Right renal pelvis (tissue), 4 donors: ENCODE measurements around the gene ACOT13. TPM values are rescaled to one million over a fixed set of nuclear protein-coding genes. Genes with fewer than 3 reads are reported as not detected.
A peak's percentile ranks its signal among the peaks of the same experiment; 100 is the strongest.
"Not testable (repeated sequence)": the region's sequence is repeated elsewhere in the genome, so short reads cannot be mapped to it uniquely, and the experiment has no call there.

ENCODE experiments used
- DNase-seq, 4 donors: peaks; one replicate each; pipeline ENCODE4 v3.0.0-alpha.2; 2013; ENCODE audit warnings: low read depth in 4 of 4, low spot score in 3 of 4, missing footprints in 1 of 4
- polyA plus RNA-seq, 4 donors: library from polyadenylated mRNA; unstranded; fragments of 120-200 nt; gene quantifications; one replicate each; pipeline ENCODE4 v1.2.1, GENCODE V29; 2013; ENCODE audit not compliant: insufficient read length in 4 of 4

Gene ACOT13
- polyA plus RNA-seq, 4 donors = 36.5 to 45.0 (median 43.0) TPM

DNA sequence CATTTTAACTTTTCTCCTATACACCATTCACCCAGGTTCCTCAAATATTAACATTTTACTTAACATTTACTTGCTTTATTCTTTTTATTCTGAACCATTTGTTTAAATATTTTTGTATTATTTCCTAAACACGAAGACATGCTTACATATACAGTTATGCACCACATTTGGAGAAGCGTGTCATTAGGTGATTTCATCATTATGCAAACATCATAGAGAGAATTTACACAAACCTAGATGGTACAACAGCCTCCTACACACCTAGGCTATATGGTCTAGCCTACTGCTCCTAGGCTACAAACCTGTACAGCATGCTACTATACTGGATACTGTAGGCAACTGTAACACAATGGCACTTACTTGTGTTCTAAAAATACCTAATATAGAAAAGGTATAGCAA, 6.8 kb upstream of the ACOT13 start:
- no peak for DNase-seq

GRCh38 chr6:24661759-24662158, 5.1 kb upstream of the ACOT13 start:
- not testable (repeated sequence) for DNase-seq

DNA sequence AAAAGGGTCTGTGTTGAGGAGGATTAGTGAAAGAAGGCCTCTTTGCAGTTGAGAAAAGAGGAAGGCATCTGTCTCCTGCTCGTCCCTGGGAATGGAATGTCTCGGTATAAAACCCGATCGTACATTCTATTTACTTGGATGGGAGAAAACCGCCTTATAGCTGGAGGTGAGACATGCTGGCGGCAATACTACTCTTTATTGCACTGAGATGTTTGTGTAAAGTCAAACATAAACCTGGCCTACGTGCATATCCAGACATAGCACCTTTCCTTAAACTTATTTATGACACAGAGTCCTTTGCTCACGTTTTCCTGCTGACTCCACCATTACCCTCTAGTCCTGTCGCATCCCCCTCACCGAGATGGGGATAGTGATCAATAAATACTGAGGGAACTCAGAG, 4.6 kb upstream of the ACOT13 start:
- DNase-seq = no peak

- DNase-seq = no peak
Measured at GRCh38 chr6:24663189-24663588, 3.7 kb upstream of the ACOT13 start.

DNA sequence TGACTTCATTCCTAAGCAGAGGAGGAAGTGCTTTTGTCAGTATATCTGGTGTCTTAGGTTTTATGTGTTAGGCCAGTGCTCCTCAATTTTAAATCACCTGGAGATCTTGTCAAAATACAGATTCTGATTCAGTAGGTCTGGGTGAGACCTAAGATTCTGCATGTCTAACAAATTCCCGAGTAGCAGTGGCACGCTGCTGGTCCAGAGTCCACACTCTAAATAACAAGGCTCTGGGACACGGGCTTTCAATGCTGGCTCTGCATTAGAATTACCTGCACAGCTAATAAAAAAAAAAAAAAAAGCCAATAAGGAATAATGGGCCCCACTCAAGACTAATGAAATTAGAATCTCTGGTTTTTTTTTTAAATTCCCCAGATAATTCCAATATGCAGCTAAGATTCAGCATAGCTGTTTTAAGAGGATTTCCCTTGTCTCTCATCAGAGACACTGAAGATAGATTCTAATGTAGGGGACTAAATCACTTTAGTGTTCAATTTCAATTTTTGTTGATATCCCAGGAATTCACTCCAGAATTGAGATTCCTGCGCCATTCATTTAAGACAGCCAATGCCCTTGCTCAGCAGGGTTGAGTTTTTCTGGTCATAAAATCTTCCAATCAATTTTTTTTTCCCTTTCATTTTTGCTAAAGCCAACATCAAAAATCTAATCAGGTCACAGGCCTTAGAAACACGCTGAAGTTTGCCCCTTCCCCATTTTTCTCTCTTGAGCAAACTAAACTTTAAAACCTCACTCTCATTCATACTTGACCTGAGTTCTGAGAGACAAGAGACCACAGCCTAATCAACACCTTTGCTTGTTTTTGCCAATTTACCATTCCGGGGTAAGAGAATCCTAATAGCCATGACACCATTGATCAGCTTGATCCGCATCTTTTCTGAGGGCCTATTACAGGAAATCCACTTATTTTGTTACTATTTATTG, 2.6 kb upstream of the ACOT13 start:
- no peak for DNase-seq

GRCh38 chr6:24666097-24666640, 708 bp upstream of the ACOT13 start:
- DNase-seq = peak in 1 of 4 donors; percentile 14

DNA sequence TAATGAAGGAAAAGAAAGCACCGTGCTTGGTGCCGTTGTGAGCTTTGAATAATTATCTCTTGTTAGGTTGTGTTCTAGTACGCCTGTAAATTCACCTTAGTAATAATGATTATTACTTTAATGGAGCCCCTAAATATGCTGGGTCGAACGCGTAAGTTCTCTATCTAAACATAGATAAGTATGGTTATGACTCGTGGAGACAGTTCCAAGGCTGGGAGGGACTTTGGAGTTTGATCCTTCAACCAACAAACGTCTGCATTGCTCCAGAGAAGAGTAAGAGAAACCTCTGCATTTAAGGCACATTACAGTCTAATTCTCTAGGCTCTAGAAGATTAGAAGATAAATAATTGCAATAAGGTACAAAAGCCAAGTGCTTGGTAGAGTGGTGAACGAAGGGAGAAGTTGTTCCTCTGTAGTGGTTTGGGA, 514 bp downstream of the ACOT13 start:
- peak in 2 of 4 donors; percentile 7 to 20 for DNase-seq

GRCh38 chr6:24668066-24668996, 1.5 kb downstream of the ACOT13 start:
- not testable (repeated sequence) for DNase-seq

DNA sequence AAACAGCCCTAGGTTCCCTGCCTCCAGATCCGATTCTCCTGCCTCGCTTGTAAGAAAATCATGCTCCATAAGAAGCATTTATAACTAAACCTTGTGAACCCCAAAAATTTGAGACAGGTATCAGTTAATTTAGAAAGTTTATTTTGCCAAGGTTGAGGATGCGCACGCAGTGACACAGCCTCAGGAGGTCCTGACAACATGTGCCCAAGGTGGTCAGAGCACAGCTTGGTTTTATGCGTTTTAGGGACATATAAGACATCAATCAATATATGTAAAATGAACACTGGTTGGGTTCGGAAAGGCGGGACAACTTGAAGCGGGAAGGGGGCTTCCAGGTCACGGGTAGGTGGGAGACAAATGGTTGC, 2.1 kb downstream of the ACOT13 start:
- DNase-seq = no peak

DNA sequence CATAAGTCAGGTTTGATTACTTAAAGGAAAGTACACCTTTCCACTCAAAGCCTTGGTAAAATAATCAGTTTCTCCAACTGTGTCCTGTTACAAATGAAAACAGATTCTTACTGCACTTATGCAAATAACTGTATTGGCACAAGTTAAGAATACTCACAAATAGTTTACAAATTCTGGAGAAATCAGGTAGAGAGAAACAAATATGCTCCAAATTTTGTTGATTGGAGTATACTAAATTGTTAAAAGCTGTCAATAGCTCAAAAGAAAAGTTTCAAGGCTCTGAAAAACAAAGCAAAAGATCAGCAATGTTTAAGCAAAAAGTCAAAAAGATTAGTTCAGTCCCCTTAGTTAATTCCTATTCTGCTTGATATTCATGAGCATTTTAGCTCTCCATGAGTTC, 3.6 kb downstream of the ACOT13 start:
- DNase-seq = not testable (repeated sequence)

DNA sequence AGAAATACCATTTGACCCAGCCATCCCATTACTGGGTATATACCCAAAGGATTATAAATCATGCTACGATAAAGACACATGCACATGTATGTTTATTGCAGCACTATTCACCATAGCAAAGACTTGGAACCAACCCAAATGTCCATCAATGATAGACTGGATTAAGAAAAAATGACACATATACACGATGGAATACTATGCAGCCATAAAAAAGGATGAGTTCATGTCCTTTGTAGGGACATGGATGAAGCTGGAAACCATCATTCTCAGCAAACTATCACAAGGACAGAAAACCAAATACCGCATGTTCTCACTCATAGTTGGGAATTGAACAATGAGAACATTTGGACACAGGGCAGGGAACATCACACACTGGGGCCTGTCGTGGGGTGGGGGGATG, 4.2 kb downstream of the ACOT13 start:
- DNase-seq = not testable (repeated sequence)

- DNase-seq = no peak
Measured at GRCh38 chr6:24672620-24673182, 5.8 kb downstream of the ACOT13 start.

DNA sequence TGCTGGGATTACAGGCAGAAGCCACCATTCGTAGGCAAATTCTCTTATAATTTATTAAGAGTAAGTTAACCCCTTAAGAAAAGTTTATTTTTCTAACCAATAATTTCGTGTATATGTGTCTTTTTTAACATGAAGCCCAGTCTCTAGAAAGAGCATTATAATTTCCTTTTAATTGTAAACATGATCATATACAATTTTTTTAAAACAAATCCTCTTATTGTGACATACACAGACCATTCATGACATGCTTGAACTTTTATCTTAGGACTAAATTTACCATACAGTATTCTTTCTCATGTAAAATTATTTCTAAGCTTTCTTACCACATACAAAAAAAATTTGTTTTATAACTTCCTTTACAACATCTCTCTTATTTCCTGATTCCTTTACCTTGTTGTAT, 6.7 kb downstream of the ACOT13 start:
- DNase-seq = no peak

GRCh38 chr6:24678792-24679352, 12.0 kb downstream of the ACOT13 start:
- not testable (repeated sequence) for DNase-seq

DNA sequence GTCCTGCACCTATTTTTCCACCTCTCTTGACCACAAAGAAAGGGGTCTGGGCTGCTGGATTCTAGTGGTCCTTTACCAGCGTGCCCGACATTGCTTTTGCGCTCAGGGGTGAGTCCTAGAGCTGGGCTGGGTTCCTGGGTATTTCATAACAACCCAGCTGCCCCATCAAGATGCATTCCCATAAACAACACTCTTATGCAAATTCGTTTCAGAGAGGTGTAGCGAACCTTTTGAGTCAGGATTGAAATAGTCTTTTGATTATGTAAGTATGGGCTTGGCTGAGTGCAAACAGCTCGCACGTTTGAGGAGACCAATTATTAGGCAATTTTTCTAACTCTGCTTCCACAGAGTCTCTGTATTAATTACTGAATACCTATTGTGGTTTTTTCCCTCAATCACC, 13.7 kb downstream of the ACOT13 start:
- DNase-seq = no peak

GRCh38 chr6:24683297-24684296, 16.7 kb downstream of the ACOT13 start:
- DNase-seq = no peak

- no peak for DNase-seq
Measured at GRCh38 chr6:24686408-24686807, 19.5 kb downstream of the ACOT13 start.

DNA sequence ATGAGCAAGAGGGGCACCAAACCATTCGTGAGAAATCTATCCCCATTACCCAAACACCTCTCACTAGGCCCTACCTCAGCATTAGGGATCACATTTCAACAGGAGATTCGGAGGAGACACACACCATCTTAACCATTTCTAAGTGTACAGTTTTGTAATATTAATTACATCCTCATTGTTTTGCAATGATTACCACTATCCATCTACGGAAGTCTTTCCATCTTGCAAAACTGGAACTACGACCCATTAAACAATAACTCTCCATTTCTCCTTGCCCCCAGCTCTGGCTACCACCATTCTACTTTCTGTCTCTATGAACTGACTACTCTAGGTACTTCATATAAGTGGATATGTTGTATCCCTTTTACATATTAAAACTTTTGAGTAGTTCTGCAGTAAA, 20.1 kb downstream of the ACOT13 start:
- DNase-seq = no peak

DNA sequence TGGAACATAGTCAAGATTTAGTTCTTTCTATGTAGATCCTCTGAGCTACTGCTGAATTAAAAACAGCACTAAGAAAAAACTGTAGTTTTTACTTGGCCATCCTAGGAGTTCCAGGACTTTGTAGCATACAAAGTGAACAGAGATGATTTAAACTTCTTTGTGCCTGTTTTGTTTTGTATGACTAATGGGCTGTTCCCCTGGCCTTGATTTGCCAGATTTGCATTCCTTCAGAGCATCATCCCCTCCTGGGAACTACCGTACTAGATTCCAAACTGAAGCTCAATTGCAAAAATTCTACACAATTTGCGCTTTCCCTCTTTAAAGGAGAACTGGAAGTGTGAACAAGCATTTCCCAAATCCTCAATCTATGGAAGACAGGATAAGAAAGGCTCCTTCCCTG, 23.1 kb downstream of the ACOT13 start:
- DNase-seq = no peak
